Stimulated activated naive CD8-positive, alpha-beta T cell treated with anti-CD3 and anti-CD28 coated beads, Interleukin-15, Interleukin-2, amounts not matched to agents 100 ng/mL and 50 ng/mL, for 24 hours (primary cell): ENCODE measurements around the gene ITK.

Source experiments
- H3K27ac Mint-ChIP-seq: one replicate; pipeline ENCODE4 v1.8.0; 2021; ENCODE audit warnings: mild to moderate bottlenecking, mixed read lengths
- H3K27me3 Mint-ChIP-seq: one replicate; pipeline ENCODE4 v1.8.0; 2021; ENCODE audit warnings: mixed read lengths
- H3K36me3 Mint-ChIP-seq: one replicate; pipeline ENCODE4 v1.8.0; 2021; ENCODE audit warnings: low read depth, mixed read lengths
- H3K4me1 Mint-ChIP-seq: one replicate; pipeline ENCODE4 v1.8.0; 2021; ENCODE audit warnings: low read depth, mixed read lengths
- H3K4me3 Mint-ChIP-seq: one replicate; pipeline ENCODE4 v1.8.0; 2021; ENCODE audit warnings: mild to moderate bottlenecking, mixed read lengths
- H3K9me3 Mint-ChIP-seq: one replicate; pipeline ENCODE4 v1.8.0; 2021; ENCODE audit warnings: mixed read lengths

ITK gene

DNA sequence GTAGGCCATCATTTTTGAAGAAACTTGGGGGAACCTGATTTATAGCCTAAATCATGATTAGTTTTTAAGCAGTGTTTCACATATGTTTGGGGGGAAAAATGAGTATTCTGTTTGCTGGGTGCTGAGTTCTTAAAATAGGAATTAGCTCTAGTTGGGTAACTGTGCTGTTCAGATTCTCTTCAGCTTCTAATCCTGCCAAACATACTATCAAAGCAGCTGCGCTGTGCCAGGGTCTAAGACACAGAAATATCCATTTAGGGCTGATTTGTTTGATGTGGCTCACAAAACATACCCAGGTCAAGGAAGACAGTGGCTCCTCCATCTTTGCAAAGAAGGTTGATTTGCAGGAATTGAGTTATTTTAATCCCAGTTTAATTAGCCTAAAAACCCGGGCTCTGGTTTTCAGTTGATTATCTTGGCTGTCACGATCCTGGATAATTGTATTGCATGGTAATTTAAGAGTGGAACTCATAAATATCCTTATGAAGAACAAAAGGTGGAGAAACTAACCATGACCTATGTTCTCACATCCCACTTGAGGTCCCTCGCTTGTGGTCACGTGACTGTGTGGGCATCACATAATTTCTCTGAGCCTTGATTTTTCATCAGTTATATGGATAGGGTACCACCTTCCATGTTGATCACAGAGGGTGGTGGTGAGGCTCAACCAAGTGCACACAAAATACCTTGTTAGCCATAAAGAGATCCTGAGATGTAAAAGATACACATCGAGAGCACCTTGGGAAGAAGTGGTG lies 104.0 kb downstream of the ITK start:
- Mint-ChIP-seq H3K36me3 (peaks cover 68% of the 10 kb centered on the region), H3K9me3 (peaks cover 9% of the 10 kb centered on the region), H3K4me3 (no peak overlapping the region), H3K4me1 (peaks cover 93% of the 10 kb centered on the region), H3K27ac (peak overlapping the region; percentile 57), H3K27me3 (no peaks in the 10 kb centered on the region)

DNA sequence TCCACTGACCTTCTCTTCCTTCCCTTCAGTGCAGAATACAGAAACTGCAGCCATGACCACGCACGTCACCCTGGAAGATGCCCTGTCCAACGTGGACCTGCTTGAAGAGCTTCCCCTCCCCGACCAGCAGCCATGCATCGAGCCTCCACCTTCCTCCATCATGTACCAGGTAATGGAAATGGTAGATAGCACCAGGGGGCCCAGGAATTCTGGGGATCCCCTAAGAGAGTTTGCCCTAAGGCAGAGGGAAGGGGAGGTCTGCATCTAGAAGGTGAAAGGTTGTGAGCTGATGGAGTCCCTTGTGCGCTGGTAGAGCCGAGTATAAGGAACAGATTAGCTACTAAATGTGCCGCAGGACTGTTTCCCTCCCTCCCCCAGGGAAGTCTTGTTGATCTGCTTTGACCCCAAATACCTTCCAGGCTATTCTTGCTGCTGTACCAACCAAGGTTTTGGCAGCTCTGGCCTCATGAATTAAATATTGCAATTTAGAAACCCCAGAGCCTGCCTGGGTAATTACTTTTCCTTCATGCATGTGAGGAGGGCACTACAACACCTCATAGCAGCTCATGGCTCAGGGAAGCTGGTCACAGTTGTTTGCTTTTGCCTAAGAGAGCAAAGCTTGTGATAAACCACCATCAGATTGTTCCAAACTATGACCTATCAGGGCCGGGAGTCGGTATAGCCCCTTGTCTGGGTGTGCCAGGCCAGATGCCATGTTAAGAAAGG lies 104.8 kb downstream of the ITK start:
- H3K27me3 Mint-ChIP-seq, result no peaks in the 10 kb centered on the region
- H3K36me3 Mint-ChIP-seq, result peaks cover 72% of the 10 kb centered on the region
- H3K27ac Mint-ChIP-seq, result peak overlapping the region; percentile 34
- H3K4me1 Mint-ChIP-seq, result peaks cover 93% of the 10 kb centered on the region
- no peak overlapping the region for H3K4me3 Mint-ChIP-seq
- H3K9me3 Mint-ChIP-seq, result peaks cover 9% of the 10 kb centered on the region

DNA sequence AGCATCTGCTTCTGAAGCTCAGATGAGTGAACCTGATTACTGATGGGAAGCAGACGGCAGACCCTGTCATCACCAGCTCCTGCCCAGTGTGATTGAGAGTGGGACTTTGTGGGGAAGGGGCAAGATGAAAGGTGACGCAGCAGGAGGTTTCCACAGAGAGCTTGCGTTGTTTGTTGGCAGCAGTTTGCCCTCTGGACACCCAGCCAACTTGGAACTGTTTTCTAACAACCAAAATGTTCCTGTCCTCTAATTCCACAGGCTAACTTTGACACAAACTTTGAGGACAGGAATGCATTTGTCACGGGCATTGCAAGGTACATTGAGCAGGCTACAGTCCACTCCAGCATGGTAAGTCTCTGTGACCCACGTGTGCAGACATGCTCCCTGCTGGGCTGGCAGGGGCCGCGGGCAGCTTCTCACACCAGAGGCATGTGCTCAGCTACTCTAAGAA lies 106.1 kb downstream of the ITK start:
- Mint-ChIP-seq H3K27me3 (no peaks in the 10 kb centered on the region), H3K27ac (peak overlapping the region; percentile 23), H3K36me3 (peaks cover 76% of the 10 kb centered on the region), H3K9me3 (peaks cover 5% of the 10 kb centered on the region), H3K4me1 (peaks cover 93% of the 10 kb centered on the region), H3K4me3 (no peak overlapping the region)

DNA sequence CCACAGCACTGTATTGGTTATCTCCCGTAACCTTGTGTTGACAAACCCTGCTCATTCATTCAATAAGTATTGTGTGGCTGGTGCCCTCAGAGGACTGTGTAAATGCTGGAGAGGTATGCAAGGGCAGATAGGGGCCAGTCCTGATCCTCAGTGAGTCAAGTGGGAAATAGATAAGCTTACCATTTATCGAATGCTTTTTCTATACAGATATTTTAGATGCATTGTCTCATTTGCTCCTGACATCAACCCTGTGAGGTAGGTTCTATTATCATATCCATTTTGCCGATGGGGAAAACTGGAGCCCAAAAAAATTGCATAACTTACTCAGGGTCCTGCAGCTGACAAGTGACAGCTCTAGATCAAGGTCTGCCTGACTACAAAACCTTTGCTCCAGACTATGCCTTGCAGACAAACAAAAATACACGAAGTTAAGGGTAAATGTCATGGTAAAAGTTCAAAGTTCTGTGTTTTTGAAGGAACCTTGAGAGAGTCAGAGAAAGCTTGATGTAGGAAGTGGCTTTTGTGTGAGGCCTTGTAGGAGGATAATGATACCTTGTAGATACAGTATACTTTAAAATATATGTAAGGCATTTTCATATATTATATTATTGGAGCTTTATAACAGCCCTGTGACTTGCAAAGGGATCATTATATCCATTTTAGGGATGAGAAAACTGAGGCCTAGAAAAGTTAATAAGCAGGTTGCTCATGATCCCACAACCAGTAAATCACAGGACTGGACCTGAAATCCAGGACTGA lies 107.9 kb downstream of the ITK start:
- Mint-ChIP-seq H3K4me1 (peaks cover 91% of the 10 kb centered on the region), H3K36me3 (peaks cover 83% of the 10 kb centered on the region), H3K27me3 (no peaks in the 10 kb centered on the region), H3K9me3 (no peaks in the 10 kb centered on the region), H3K4me3 (no peak overlapping the region), H3K27ac (peak overlapping the region; percentile 65)

DNA sequence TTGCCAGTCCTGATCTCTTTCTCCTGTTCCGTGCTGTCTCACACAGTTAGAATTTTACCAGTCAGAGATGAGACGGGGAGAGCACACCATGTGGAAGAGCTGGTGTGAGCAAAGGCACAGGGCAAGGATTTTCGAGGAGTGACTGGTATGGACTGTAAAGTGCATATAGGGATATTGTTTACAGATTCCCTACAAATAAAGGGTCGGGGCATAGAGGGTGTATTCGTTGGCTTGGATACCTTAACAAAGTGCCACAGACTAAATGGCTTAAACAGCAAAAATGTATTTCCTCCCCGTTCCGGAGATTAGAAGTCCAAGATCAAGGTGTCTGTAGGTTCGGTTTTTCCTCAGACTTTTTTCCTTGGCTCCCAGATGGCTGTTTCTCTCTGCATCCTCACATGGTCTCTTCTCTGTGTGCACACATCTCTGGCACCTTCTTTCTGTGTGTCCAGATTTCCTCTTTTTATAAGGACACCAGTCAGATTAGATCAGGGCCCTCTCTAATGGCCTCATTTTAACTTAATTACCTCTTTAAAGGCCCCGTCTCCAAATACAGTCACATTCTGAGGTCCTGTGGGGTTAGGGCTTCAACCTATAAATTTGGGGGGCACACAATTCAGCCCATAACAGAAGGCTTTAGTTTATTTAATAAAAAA lies 108.7 kb downstream of the ITK start:
- Mint-ChIP-seq H3K9me3 (no peaks in the 10 kb centered on the region), H3K4me1 (peaks cover 91% of the 10 kb centered on the region), H3K4me3 (no peak overlapping the region), H3K36me3 (peaks cover 90% of the 10 kb centered on the region), H3K27me3 (no peaks in the 10 kb centered on the region), H3K27ac (peak overlapping the region; percentile 65)

DNA sequence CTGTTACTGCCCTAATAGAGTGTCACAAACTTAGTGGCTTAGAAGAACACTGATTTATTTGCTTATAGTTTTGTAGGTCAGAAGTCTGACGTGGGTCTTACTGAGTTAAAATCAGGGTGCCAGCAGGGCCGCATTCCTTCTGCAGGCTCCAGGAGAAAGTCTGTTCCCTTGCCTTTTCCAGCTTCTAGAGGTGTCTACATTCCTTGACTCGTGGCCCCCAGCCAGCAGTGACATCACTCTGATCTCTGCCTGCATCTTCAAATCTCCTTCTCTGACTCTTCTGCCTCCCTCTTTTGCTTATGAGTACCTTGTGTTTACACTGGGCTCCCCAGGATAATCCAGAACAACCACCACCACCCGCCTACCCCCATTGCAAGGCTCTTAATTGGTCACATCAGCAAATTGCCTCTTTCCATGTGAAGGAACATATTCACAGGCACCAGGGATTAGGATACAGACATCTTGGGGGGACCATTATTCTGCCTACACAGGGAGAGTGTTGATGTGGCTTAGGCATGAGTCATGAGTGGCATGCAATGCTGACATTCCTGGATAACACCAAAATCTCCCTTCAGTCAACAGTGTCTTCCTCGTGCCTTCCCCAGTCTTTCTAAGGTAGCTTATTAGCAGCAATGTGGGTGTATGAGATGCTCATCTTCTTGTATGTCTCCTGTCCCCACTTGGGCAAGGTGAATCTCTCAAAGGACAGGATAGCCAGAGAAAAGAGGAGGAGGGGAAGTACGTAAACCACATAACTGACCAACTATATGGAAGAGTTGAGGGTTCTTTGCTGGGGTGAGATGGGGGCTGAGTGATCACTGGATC lies 109.7 kb downstream of the ITK start:
- H3K27ac Mint-ChIP-seq, result peak overlapping the region; percentile 91
- no peaks in the 10 kb centered on the region for H3K27me3 Mint-ChIP-seq
- H3K9me3 Mint-ChIP-seq, result no peaks in the 10 kb centered on the region
- H3K4me1 Mint-ChIP-seq, result peaks cover 88% of the 10 kb centered on the region
- H3K36me3 Mint-ChIP-seq, result peaks cover 87% of the 10 kb centered on the region
- H3K4me3 Mint-ChIP-seq, result peak overlapping the region; percentile 35

DNA sequence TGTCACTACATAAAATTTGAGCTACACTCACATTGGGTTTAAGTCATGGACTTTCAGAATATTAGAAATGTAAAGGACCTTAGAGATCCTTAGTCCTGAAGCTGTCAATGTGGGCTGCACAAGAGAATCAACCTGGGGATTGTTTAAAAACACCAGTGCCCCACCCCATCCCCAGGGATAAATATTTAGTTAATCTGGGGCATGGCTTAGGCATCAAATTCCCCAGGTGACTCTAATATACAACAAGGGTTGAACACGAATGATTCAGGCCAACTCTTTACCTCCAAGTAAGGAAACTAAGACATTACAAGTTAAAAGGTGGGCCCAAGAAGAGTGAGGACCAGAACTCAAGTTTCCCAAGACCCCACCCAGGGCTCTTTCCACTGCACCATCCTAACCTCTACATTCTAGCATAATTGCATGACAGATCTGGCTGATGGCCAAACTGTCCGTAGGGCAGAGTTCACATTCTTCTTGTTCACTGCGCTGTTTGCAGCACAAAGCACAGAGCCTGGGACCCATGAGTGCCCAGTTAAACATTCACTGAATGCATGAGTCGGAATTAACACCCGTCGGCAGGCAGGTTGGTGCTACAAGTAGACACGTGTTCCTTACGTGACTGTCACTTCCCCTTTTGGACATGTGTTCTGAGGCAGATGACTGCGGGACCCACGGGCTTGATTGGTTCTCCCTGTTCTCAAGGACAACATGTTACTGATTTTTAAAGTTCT lies 110.5 kb downstream of the ITK start:
- peak overlapping the region; percentile 91 for H3K27ac Mint-ChIP-seq
- no peaks in the 10 kb centered on the region for H3K9me3 Mint-ChIP-seq
- peaks cover 86% of the 10 kb centered on the region for H3K4me1 Mint-ChIP-seq
- H3K4me3 Mint-ChIP-seq, result peak overlapping the region; percentile 35
- H3K36me3 Mint-ChIP-seq, result peaks cover 89% of the 10 kb centered on the region
- no peaks in the 10 kb centered on the region for H3K27me3 Mint-ChIP-seq

DNA sequence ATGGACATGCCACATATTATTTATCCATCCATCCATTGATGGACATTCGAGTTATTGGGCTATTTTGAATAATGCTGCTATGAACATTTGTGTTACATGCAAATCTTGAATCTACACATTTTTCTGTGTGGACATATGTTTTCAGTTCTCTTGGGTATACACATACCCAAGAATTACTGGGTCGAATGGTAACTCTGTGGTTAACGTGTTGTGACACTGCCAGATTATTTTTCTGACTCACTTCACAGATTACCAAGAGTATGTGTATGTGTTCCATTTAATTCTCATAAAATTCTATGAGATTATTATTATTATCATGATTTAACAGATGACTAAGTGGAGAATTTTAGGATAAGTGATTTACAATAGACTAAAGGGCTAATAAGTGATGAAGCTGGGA lies 112.0 kb downstream of the ITK start:
- Mint-ChIP-seq H3K9me3 (no peaks in the 10 kb centered on the region), H3K4me1 (peaks cover 76% of the 10 kb centered on the region), H3K27me3 (no peaks in the 10 kb centered on the region), H3K36me3 (peaks cover 90% of the 10 kb centered on the region), H3K4me3 (no peak overlapping the region), H3K27ac (peak overlapping the region; percentile 45)

DNA sequence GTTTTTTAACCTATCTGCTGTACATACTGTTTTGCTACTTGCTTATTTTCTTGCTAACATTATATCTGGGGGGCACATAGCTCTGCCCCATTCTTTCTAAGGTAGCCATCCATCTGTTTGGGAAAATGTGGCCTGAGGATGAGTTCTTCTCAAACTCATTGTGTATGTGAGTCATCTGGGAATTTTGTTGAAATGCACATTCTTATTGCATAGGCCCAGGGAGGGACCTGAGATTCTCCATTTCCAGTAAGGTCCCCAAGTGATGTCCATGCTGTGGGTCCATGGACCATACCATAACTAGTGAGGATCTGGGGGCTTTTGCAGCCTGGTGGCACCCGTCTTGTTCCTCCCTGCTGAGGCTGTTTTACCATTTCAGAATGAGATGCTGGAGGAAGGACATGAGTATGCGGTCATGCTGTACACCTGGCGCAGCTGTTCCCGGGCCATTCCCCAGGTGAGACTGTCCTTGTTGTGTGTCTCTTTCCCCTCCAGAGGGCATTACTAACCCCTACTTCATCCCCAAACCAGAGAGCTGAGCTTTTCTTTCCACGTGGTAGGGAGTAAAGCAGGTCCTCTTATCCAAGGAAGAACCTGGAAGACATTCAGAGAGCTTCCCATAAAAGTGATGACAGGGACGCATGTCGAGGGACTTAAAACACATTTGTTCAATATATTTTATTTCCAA lies 113.9 kb downstream of the ITK start:
- Mint-ChIP-seq H3K4me1 (peaks cover 56% of the 10 kb centered on the region), H3K4me3 (no peak overlapping the region), H3K36me3 (peaks cover 88% of the 10 kb centered on the region), H3K27me3 (no peaks in the 10 kb centered on the region), H3K27ac (peak overlapping the region; percentile 49), H3K9me3 (no peaks in the 10 kb centered on the region)

DNA sequence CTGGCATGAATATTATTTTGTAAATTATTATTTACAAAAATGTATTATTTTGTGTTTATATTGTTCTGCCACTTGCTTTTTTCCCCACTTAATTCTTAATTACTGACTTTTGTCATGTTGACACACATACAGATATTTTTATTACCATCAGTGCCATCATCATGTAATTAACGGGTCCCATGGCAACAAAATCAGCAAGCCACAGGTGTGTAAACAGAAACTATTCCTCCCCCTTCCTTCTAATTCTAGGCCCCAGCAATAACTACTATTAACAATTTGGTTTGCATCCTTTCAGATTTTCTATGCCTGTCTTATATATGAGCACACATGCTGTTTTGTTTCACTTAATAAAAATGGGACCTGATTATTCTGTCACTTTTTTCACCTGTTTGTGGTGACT lies 114.6 kb downstream of the ITK start:
- no peaks in the 10 kb centered on the region for H3K9me3 Mint-ChIP-seq
- H3K36me3 Mint-ChIP-seq, result peaks cover 86% of the 10 kb centered on the region
- H3K4me3 Mint-ChIP-seq, result no peak overlapping the region
- H3K27ac Mint-ChIP-seq, result no peak overlapping the region
- H3K4me1 Mint-ChIP-seq, result peaks cover 49% of the 10 kb centered on the region
- no peaks in the 10 kb centered on the region for H3K27me3 Mint-ChIP-seq

DNA sequence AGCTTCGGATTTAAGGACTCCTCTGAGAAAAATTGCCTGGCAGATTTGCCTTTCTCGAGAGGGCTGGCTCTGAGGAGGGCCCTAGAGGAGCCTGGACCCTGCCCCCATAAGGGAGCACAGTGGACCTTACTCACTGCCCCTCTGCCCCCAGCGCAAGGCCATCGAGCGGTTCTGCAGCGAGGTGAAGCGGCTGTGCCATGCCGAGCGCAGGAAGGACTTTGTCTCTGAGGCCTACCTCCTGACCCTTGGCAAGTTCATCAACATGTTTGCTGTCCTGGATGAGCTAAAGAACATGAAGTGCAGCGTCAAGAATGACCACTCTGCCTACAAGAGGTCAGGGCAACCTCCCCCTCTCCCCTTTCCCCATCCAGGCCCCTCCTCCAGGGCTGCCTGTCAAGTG lies 119.9 kb downstream of the ITK start:
- H3K4me1 Mint-ChIP-seq, result peaks cover 24% of the 10 kb centered on the region
- H3K27me3 Mint-ChIP-seq, result no peaks in the 10 kb centered on the region
- H3K36me3 Mint-ChIP-seq, result peaks cover 83% of the 10 kb centered on the region
- no peak overlapping the region for H3K4me3 Mint-ChIP-seq
- H3K9me3 Mint-ChIP-seq, result no peaks in the 10 kb centered on the region
- H3K27ac Mint-ChIP-seq, result no peak overlapping the region

DNA sequence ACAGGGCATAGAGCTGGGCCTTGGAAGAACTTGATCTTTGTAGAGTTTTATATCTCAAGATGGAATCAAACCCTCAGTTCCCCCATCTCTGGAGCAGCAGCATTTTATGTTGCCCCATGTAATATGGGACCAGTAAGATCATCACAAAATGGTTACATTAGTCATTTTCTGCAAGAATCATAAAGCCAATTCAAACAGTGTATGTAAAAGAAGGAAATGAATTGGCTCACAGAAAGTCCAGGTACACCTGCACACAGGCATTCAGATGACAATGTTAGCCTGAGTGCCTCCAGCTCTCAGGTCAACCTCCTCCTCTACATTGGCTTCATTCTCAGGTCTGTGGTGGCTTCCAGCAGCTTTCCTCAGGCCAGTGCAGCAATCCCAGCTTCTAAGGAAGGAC lies 120.4 kb downstream of the ITK start:
- peaks cover 27% of the 10 kb centered on the region for H3K4me1 Mint-ChIP-seq

DNA sequence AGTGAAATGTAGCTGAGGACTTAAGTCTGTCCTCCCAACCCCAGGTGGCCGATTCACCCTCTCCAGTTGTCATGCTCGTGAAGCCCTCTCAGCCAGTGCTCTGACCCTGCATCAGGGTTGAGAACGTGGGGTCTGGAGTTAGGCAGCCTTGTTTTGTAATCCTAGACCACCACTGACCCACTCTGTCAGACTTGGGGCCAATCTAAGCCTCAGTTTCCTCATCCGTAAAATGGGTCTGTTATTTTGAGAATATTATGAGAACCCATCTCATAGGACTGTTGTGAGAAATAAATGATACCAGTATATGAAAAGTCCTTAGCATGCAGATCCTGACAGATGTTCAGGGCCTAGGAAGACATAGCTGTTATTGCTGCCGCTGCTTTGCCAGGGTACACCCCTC lies 122.4 kb downstream of the ITK start:
- peaks cover 47% of the 10 kb centered on the region for H3K4me1 Mint-ChIP-seq
- no peaks in the 10 kb centered on the region for H3K27me3 Mint-ChIP-seq
- H3K9me3 Mint-ChIP-seq, result no peaks in the 10 kb centered on the region
- H3K27ac Mint-ChIP-seq, result peak overlapping the region; percentile 5
- peaks cover 85% of the 10 kb centered on the region for H3K36me3 Mint-ChIP-seq
- H3K4me3 Mint-ChIP-seq, result no peak overlapping the region

More for the DNA sequence above, 120.4 kb downstream of the ITK start:
- Mint-ChIP-seq H3K9me3 (no peaks in the 10 kb centered on the region), H3K36me3 (peaks cover 85% of the 10 kb centered on the region), H3K27ac (peak overlapping the region; percentile 26), H3K4me3 (no peak overlapping the region), H3K27me3 (no peaks in the 10 kb centered on the region)
